Activated CD4-positive, CD25-positive, alpha-beta regulatory T cell treated with anti-CD3 and anti-CD28 coated beads, Interleukin-2, amount 50 U/mL, for 24 hours (primary cell): ENCODE data around the gene GOLGA6L6.
"Not testable (repeated sequence)": the region's sequence is repeated elsewhere in the genome, so short reads cannot be mapped to it uniquely, and the experiment has no call there.

Source experiments
- ATAC-seq, 2 donors: fragments of 150-1000 bp; cut with Tn5 transposase; one replicate each; pipeline ENCODE4 v1.10.0; 2021; ENCODE audit warnings: mild to moderate bottlenecking in 1 of 2, moderate library complexity in 1 of 2

GOLGA6L6 gene

GRCh38 chr15:20541700-20542099, at the start of gene GOLGA6L6:
GOLGA6L6 (minus strand) TSS chr15:20541800; CDS start chr15:20541709, 91 bp downstream.
- not testable (repeated sequence) for ATAC-seq

DNA sequence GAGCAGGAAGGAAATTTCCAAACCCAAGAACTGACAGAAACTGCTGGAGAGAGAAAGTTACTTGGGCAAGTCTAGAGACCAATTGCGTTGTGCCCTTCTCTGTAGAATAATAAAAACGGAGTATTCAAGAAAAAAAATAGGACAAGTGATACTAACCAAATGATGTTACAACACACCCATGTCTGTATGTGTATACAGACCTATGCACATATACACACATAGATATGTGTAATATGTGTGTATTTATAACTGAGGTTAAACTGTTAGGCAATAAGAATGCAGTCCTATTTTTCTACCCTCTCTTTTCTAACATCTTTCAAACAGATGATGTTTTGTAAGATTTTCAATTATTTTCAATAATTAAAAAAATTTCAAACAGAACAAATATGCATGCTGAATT, 48.5 kb upstream of the GOLGA6L6 start:
- ATAC-seq, result not testable (repeated sequence)

GRCh38 chr15:20586821-20587220, 45.2 kb upstream of the GOLGA6L6 start:
- ATAC-seq, result not testable (repeated sequence)

GRCh38 chr15:20582726-20583115, 41.1 kb upstream of the GOLGA6L6 start:
- not testable (repeated sequence) for ATAC-seq

DNA sequence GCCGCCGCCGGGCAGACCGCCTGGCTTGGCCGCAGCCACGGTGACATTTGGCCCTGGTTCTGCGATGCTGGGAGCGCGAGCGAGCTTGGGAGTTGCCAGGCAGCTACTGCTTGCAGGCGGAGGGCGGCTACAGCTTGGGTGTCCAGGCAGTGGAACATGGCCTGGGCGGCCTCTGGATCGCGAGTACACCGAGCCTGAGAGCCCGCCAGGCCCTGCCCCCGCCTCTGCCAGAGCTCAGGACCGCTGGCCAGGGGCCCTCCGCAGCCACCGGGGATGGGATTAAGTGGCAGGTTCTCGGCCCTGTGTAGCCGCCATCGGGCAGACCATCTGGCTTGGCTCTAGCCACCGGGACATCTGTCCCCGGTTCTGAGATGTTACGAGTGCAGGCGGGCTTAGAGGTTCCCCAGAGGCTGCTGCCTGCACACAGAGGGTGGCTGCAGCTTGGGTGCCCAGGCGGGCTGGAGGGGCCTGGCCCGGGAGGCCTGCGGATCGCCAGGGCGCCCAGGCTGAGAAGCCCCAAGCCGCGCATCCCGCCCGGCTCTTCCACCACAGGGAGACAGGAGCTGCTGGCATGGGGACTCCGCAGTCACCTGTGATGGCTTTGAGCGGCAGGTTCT, 40.6 kb upstream of the GOLGA6L6 start:
- not testable (repeated sequence) for ATAC-seq

DNA sequence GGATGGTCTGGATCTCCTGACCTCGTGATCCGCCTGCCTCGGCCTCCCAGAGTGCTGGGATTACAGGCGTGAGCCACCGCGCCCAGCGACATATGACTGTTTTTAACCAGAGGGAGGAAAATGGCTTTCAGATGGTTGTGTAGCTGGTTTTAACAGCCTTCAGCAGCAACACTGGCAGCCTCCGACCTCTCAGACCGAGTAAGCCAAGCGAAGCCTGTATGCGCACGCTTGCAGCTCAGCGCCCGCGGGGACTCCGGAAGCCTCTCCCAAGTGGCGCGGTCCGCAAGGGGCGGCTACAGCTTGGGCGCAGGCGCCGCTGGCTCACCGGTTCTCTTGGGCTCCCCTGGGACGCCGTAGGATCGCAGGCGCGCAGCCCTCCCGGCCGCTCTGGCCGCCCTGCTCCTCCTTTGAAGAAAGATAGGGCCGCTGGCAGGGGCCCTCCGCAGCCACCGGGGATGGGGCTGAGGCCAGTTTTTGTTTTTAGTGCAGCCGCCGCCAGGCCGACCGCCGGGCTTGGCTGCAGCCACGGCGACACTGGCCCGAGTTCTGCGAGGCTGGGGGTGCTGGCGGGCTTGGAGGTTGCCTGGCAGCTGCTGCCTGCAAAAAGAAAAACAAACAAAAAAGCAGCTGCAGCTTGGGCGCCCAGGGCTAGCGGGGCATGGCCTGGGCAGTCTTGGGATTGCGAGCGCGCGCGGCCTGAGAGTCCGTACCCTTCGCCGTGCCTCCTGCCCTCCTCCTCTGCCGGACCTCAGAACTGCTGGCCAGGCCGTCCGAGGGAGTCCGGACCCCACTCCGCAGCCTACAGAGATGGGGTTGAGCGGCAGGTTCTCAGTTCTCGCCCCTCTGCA, 39.9 kb upstream of the GOLGA6L6 start:
- not testable (repeated sequence) for ATAC-seq

DNA sequence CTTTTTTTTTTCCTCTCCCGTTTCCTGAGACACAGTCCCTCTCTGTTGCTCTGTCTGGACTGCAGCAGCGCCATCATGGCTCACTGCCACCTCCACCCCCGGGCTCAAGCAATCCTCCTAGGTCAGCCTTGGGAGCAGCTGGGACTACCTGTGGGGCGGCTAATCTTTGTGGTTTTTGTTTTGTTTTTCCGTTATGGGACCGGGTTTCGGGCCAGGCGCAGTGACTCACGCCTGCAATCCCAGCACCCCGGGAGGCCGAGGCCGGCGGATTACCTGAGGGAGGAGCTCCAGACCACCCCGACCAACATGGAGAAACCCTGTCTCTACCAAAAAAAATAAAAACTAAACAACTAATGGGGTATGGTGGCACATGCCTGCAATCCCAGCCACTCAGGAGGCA, 38.1 kb upstream of the GOLGA6L6 start:
- not testable (repeated sequence) for ATAC-seq

DNA sequence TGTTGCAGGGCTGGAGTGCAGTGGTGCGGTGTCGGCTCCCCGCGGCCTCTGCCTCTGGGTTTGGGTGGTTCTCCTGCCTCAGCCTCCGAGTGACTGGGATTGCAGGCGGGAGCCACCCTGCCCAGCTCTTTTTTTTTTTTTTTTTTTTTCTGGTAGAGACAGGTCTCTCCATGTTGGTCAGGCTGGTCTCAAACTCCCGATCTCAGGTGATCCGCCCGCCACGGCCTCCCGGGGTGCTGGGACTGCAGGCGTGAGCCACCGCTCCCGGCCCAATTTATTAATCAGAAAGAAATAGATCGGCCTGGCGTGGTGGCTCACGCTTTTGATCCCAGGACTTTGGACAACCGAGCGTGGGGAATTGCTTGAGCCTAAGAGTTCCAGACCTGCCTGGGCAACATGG, 9.7 kb upstream of the GOLGA6L6 start:
- not testable (repeated sequence) for ATAC-seq

DNA sequence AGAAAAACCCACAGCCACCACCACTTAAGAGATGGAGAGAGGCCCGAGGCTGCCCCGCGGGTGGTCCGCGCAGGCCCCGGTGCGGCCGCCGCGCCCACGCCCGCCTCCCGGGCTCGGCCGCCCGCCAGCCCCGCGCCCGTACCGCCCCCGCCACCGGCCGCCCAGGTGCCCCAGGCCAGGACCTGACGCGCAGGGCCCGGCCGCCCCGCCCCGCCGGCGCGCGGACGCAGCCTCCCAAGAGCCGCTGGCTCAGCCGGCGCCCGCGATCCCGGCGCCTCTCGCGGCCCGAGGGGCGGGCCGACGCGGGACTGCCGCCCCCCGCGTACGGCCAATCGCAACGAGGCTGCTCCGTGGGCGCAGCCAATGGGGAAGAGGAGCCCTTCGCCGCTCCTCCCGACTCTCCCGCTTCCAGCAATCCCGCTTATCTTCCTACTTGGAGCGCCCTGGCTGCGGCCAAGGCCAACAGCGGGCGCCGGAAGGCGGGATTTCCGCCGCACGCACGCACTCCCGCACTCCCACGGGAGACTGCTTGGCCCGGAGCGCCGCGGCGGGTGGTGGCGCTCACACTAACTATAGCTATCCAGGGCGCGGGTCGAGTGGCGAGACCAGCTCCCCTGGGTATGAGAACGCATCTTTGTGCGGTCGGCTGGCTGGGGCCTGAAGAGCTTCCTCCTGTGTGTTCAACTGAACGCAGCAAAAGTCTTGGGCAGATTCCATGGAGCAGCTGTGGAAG, 35.5 kb downstream of the GOLGA6L6 start:
- ATAC-seq, result not testable (repeated sequence)

DNA sequence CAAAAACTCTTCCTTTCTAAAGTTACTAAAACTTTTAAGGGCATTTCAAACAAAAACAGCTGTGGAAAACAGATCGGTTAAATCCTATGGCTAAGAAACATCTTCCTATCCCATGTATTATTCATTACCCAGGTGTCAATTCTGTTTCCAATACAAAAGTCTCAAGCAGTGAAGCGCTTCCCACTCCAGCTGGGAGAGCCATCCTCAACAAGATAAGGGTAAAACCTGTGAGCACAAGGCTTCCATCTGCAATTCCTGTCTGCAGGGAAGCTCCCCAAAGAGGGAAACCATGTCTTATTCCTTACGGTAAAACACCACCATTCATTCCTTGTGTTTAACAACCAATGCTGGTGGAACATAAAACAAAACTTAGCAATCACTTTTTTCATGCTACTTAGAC, 38.8 kb downstream of the GOLGA6L6 start:
- ATAC-seq, result not testable (repeated sequence)

- not testable (repeated sequence) for ATAC-seq
Observed at GRCh38 chr15:20501512-20502222, 39.9 kb downstream of the GOLGA6L6 start.

- ATAC-seq, result not testable (repeated sequence)
Observed at GRCh38 chr15:20497781-20498180, 43.8 kb downstream of the GOLGA6L6 start.

DNA sequence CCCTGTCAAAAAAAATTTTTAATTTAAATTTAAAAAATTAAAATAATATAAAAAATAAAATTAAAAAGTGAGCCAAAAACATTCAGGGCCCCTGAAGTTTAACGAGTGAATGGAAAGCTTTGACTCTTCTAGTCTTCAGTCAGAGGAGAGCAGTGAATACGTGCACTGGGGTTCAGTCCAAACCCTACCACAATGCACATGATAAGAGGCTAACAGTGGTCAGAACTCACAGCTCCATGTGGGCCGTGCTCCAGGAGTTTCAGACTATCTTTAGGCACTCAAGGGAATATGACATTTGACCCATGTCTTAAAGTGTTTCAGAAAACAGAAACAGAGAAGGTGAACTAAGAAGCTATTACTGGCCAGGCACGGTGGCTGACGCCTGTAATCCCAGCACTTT, 48.6 kb downstream of the GOLGA6L6 start:
- ATAC-seq, result not testable (repeated sequence)

DNA sequence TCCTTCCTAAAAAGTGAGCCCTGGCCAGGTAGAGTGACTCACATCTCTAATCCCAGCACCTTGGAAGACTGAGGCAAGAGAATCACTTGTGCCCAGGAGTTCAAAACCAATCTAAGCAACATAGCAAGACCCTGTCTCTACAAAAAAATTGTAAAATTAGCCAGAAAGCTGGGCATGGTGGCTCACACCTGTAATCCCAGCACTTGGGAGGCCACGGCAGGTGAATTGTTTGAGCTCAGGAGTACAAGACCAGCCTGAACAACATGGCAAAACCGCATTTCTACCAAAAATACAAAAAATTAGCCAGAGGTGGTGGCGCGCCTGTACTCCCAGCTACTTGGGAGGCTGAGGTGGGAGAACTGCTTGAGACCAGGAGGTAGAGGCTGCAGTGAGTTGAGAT, 49.0 kb downstream of the GOLGA6L6 start:
- ATAC-seq, result not testable (repeated sequence)

GRCh38 chr15:20489320-20489719, 52.3 kb downstream of the GOLGA6L6 start:
- ATAC-seq, result not testable (repeated sequence)
